GM18505 (cell line): Measurements from ENCODE around the gene BRF1.

Experiments
- ATAC-seq: cut with Tn5 transposase; IDR thresholded peaks from one replicate; pipeline ENCODE4 v1.9.1; 2021; ENCODE audit not compliant: unreplicated experiment
- POLR2A ChIP-seq: IDR thresholded peaks from 4 replicates; pipeline ENCODE4 v1.6.1; 2011; ENCODE audit warnings: borderline replicate concordance; ENCODE audit not compliant: insufficient read depth, insufficient read length; ENCODE audit errors: extremely low read depth

BRF1 gene

GRCh38 chr14:105173901-105174894 lies 126.6 kb downstream of the BRF1 start:
- no peak for TF ChIP-seq POLR2A
- no peak for ATAC-seq

- TF ChIP-seq POLR2A = no peak
Observed at GRCh38 chr14:105173145-105173544, 127.7 kb downstream of the BRF1 start.

GRCh38 chr14:105172476-105172875 lies 128.3 kb downstream of the BRF1 start:
- no peak for ATAC-seq

More at GRCh38 chr14:105173145-105173544, 127.7 kb downstream of the BRF1 start:
- ATAC-seq = no peak

GRCh38 chr14:105171004-105171673 lies 129.7 kb downstream of the BRF1 start:
- no peak for TF ChIP-seq POLR2A
- no peak for ATAC-seq

More at GRCh38 chr14:105172476-105172875, 128.3 kb downstream of the BRF1 start:
- no peak for TF ChIP-seq POLR2A

- no peak for TF ChIP-seq POLR2A
- ATAC-seq = no peak
Observed at GRCh38 chr14:105169776-105170655, 130.8 kb downstream of the BRF1 start.

- ATAC-seq = no peak
- no peak for TF ChIP-seq POLR2A
Observed at GRCh38 chr14:105168979-105169507, 131.8 kb downstream of the BRF1 start.

GRCh38 chr14:105168496-105168978 lies 132.3 kb downstream of the BRF1 start, which contains the start of gene JAG2:
JAG2 (minus strand) TSS chr14:105168776; CDS start chr14:105168420, 356 bp downstream.
- ATAC-seq = no peak

GRCh38 chr14:105168093-105168420 lies 132.7 kb downstream of the BRF1 start:
- no peak for TF ChIP-seq POLR2A
- no peak for ATAC-seq

More at GRCh38 chr14:105168496-105168978, 132.3 kb downstream of the BRF1 start, which contains the start of gene JAG2:
- TF ChIP-seq POLR2A = no peak

- no peak for ATAC-seq
- TF ChIP-seq POLR2A = no peak
Observed at GRCh38 chr14:105167303-105168092, 133.3 kb downstream of the BRF1 start.

- ATAC-seq = no peak
- no peak for TF ChIP-seq POLR2A
Observed at GRCh38 chr14:105166571-105167302, 134.1 kb downstream of the BRF1 start.
